ENCODE data around the gene CAT. TPM values are rescaled to one million over a fixed set of nuclear protein-coding genes. Genes with fewer than 3 reads are reported as not detected.
A peak's percentile ranks its signal among the peaks of the same experiment; 100 is the strongest.

The CAT gene
- total RNA-seq, 4 donors from 2014 or later, result 83.0 to 120 (median 107) TPM

GRCh38 chr11:34432822-34433221, 5.9 kb upstream of the CAT start:
- no peak for DNase-seq
- TF ChIP-seq POLR2A (IDR thresholded peaks at IDR 0.05) (no peak), CTCF (IDR thresholded peaks at IDR 0.05) (no peak)
- H3K4me3 ChIP-seq, result no peak overlapping the region
- no peak overlapping the region for H3K27ac ChIP-seq
- peaks cover 0 to 3% of the 10 kb centered on the region in 2 donors for H3K4me1 ChIP-seq
- H3K27me3 ChIP-seq, result no peaks in the 10 kb centered on the region
- H3K36me3 ChIP-seq, result no peaks in the 10 kb centered on the region
- intact Hi-C loops (cut with DNase I; ENCODE audit: low total_unique reads), result no loop called here
- H3K9me3 ChIP-seq, result no peaks in the 10 kb centered on the region

- intact Hi-C loops (cut with DNase I; ENCODE audit: low total_unique reads), result no loop called here
- no peaks in the 10 kb centered on the region for H3K27me3 ChIP-seq
- H3K36me3 ChIP-seq, result no peaks in the 10 kb centered on the region
- no peak overlapping the region for H3K4me3 ChIP-seq
- TF ChIP-seq POLR2A (IDR thresholded peaks at IDR 0.05), result no peak
- no peak for TF ChIP-seq CTCF (IDR thresholded peaks at IDR 0.05)
- no peaks in the 10 kb centered on the region for H3K9me3 ChIP-seq
- no peaks in the 10 kb centered on the region for H3K4me1 ChIP-seq
- H3K27ac ChIP-seq, result no peak overlapping the region
- no peak for DNase-seq
These were observed 4.8 kb upstream of the CAT start for GRCh38 chr11:34433899-34434298.

- Histone ChIP-seq H3K4me1 (no peaks in the 10 kb centered on the region), H3K4me3 (peak overlapping the region; percentile 92 to 98), H3K27ac (peak overlapping the region; percentile 80 to 94), H3K9me3 (no peaks in the 10 kb centered on the region), H3K36me3 (no peaks in the 10 kb centered on the region), H3K27me3 (no peaks in the 10 kb centered on the region)
- TF ChIP-seq CTCF (IDR thresholded peaks at IDR 0.05) (no peak), POLR2A (IDR thresholded peaks at IDR 0.05) (no peak)
- no peak for DNase-seq
- intact Hi-C loops (cut with DNase I; ENCODE audit: low total_unique reads), result no loop called here
These were observed 1.3 kb upstream of the CAT start for GRCh38 chr11:34437224-34438125.

GRCh38 chr11:34439610-34440198, 970 bp downstream of the CAT start:
- H3K9me3 ChIP-seq, result no peaks in the 10 kb centered on the region
- peak overlapping the region; percentile 92 to 98 for H3K4me3 ChIP-seq
- TF ChIP-seq CTCF (IDR thresholded peaks at IDR 0.05), result no peak
- TF ChIP-seq POLR2A (IDR thresholded peaks at IDR 0.05), result no peak
- H3K4me1 ChIP-seq, result peaks cover 0 to 5% of the 10 kb centered on the region in 2 donors
- H3K27ac ChIP-seq, result peak overlapping the region; percentile 80 to 94
- DNase-seq, result no peak
- intact Hi-C loops (cut with DNase I; ENCODE audit: low total_unique reads), result no loop called here
- no peaks in the 10 kb centered on the region for H3K27me3 ChIP-seq
- H3K36me3 ChIP-seq, result no peaks in the 10 kb centered on the region

GRCh38 chr11:34441814-34442213, 3.1 kb downstream of the CAT start:
- intact Hi-C loops (cut with DNase I; ENCODE audit: low total_unique reads), result no loop called here
- H3K27me3 ChIP-seq, result no peaks in the 10 kb centered on the region
- TF ChIP-seq CTCF (IDR thresholded peaks at IDR 0.05) (no peak), POLR2A (IDR thresholded peaks at IDR 0.05) (no peak)
- DNase-seq, result no peak
- peaks cover 0 to 5% of the 10 kb centered on the region in 2 donors for H3K4me1 ChIP-seq
- no peak overlapping the region for H3K27ac ChIP-seq
- H3K9me3 ChIP-seq, result no peaks in the 10 kb centered on the region
- H3K36me3 ChIP-seq, result no peaks in the 10 kb centered on the region
- no peak overlapping the region for H3K4me3 ChIP-seq

All from uterus (tissue), 4 donors.